HepG2 (cell line): Measurements from ENCODE around the gene FGFR1OP2.
"Not testable (repeated sequence)": the region's sequence is repeated elsewhere in the genome, so short reads cannot be mapped to it uniquely, and the experiment has no call there.

ENCODE experiments used
- AFF4 ChIP-seq: sonication (generic); formaldehyde crosslinking; IDR thresholded peaks from 2 replicates; pipeline ENCODE4 v1.4.0; 2020; ENCODE audit warnings: missing genetic modification reagents
- CTCF ChIP-seq: sonication (generic); formaldehyde crosslinking; IDR thresholded peaks from 2 replicates; pipeline ENCODE4 v1.5.0; 2020; ENCODE audit warnings: mild to moderate bottlenecking, missing genetic modification reagents, moderate library complexity
- FOXP4 ChIP-seq: sonication (generic); formaldehyde crosslinking; IDR thresholded peaks from 2 replicates; pipeline ENCODE4 v1.4.0; 2020; ENCODE audit warnings: missing genetic modification reagents
- HNF4G ChIP-seq, 2 experiments: sonication (generic) in 1 of 2; formaldehyde crosslinking in 1 of 2; IDR thresholded peaks; 2 replicates each; pipeline versions ENCODE4 v1.4.0 to v1.6.1; 2011 to 2020; ENCODE audit warnings: borderline replicate concordance in 2 of 2, low read depth in 2 of 2, mild to moderate bottlenecking in 2 of 2, low read length in 1 of 2, missing genetic modification reagents in 1 of 2, moderate library complexity in 1 of 2
- IRX3 ChIP-seq: sonication (generic); formaldehyde crosslinking; IDR thresholded peaks from 2 replicates; pipeline ENCODE4 v1.8.1; 2023; ENCODE audit warnings: mild to moderate bottlenecking, low read depth, missing genetic modification reagents, borderline replicate concordance
- NFIB ChIP-seq: sonication (generic); formaldehyde crosslinking; IDR thresholded peaks from 2 replicates; pipeline ENCODE4 v1.9.0; 2021; ENCODE audit warnings: missing genetic modification reagents, mild to moderate bottlenecking, borderline replicate concordance
- SIN3A ChIP-seq: IDR thresholded peaks from 2 replicates; pipeline ENCODE4 v1.6.1; 2011; ENCODE audit warnings: low read depth, mild to moderate bottlenecking, control low read depth, low read length, borderline replicate concordance
- YY1 ChIP-seq: IDR thresholded peaks from 2 replicates; pipeline ENCODE4 v1.6.1; 2011; ENCODE audit warnings: low read length, low read depth, moderate library complexity, mild to moderate bottlenecking; ENCODE audit not compliant: insufficient read depth, insufficient replicate concordance
- ZNF234 ChIP-seq: sonication (generic); formaldehyde crosslinking; conservative IDR thresholded peaks from 2 replicates; pipeline ENCODE4 v1.5.1; 2020; ENCODE audit warnings: mild to moderate bottlenecking, missing genetic modification reagents
- ZNF251 ChIP-seq: sonication (generic); formaldehyde crosslinking; IDR thresholded peaks from 2 replicates; pipeline ENCODE4 v1.9.0; 2021; ENCODE audit warnings: mild to moderate bottlenecking, missing genetic modification reagents
- ZNF674 ChIP-seq: sonication (generic); formaldehyde crosslinking; IDR thresholded peaks from 2 replicates; pipeline ENCODE4 v1.5.0; 2020; ENCODE audit warnings: low read depth, mild to moderate bottlenecking, missing genetic modification reagents
- ZNF776 ChIP-seq: sonication (generic); formaldehyde crosslinking; IDR thresholded peaks from 2 replicates; pipeline ENCODE4 v1.4.0; 2020; ENCODE audit warnings: mild to moderate bottlenecking, missing genetic modification reagents

- not testable (repeated sequence) for TF ChIP-seq HNF4G (IDR thresholded peaks at IDR 0.05; ENCODE audit: borderline replicate concordance, low read depth, low read length); HNF4G (CRISPR knock-in tag; IDR thresholded peaks at IDR 0.05; ENCODE audit: borderline replicate concordance, low read depth); YY1; FOXP4 (CRISPR knock-in tag); ZNF234; SIN3A; IRX3 (CRISPR knock-in tag); ZNF674 (CRISPR knock-in tag); NFIB (CRISPR knock-in tag); ZNF776 (CRISPR knock-in tag); AFF4; ZNF251 (CRISPR knock-in tag); CTCF (CRISPR knock-in tag)
Measured at GRCh38 chr12:26961391-26961790, 23.1 kb downstream of the FGFR1OP2 start.
